Hepatocyte (in vitro differentiated cells): Measurements from ENCODE around the gene UCHL5.

Source experiments
- EZH2 ChIP-seq: fragments of 200-600 bp; sonication (generic); IDR thresholded peaks from 2 replicates; pipeline ENCODE4 v1.6.1; 2016; ENCODE audit warnings: antibody characterized with exemption, mild to moderate bottlenecking, borderline replicate concordance
- EZH2phosphoT487 ChIP-seq: fragments of 200-600 bp; sonication (generic); IDR thresholded peaks from one replicate; pipeline ENCODE4 v1.6.1; 2018; ENCODE audit warnings: antibody characterized with exemption, mild to moderate bottlenecking, low read depth, moderate library complexity; ENCODE audit not compliant: unreplicated experiment, severe bottlenecking
- TF ChIP-seq, protein P1 (sequence below): fragments of 200-600 bp; sonication (generic); IDR thresholded peaks from 2 replicates; pipeline ENCODE4 v1.5.1; 2016; ENCODE audit warnings: antibody characterized with exemption, mild to moderate bottlenecking; ENCODE audit not compliant: poor library complexity

- TF ChIP-seq, protein P1, sequence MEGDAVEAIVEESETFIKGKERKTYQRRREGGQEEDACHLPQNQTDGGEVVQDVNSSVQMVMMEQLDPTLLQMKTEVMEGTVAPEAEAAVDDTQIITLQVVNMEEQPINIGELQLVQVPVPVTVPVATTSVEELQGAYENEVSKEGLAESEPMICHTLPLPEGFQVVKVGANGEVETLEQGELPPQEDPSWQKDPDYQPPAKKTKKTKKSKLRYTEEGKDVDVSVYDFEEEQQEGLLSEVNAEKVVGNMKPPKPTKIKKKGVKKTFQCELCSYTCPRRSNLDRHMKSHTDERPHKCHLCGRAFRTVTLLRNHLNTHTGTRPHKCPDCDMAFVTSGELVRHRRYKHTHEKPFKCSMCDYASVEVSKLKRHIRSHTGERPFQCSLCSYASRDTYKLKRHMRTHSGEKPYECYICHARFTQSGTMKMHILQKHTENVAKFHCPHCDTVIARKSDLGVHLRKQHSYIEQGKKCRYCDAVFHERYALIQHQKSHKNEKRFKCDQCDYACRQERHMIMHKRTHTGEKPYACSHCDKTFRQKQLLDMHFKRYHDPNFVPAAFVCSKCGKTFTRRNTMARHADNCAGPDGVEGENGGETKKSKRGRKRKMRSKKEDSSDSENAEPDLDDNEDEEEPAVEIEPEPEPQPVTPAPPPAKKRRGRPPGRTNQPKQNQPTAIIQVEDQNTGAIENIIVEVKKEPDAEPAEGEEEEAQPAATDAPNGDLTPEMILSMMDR = no peak
- TF ChIP-seq EZH2phosphoT487 (no peak), EZH2 (no peak)
These were observed 19.1 kb downstream of the UCHL5 start for GRCh38 chr1:193040011-193040410.
